NCI-H748 (cell line): ENCODE measurements around the gene LRRK1.

ENCODE experiments used
- DNase-seq: peaks from one replicate; lab custom pipeline; 2025; ENCODE audit not compliant: unreplicated experiment; lab: John Stamatoyannopoulos, UW

The LRRK1 gene

GRCh38 chr15:101052681-101053121 lies 133.5 kb downstream of the LRRK1 start:
- DNase-seq = no peak

- no peak for DNase-seq
Observed at GRCh38 chr15:101053261-101053660, 134.1 kb downstream of the LRRK1 start.

- no peak for DNase-seq
Observed at GRCh38 chr15:101054116-101054515, 135.0 kb downstream of the LRRK1 start.

- no peak for DNase-seq
Observed at GRCh38 chr15:101054991-101055390, 135.8 kb downstream of the LRRK1 start.

- no peak for DNase-seq
Observed at GRCh38 chr15:101055411-101055810, 136.3 kb downstream of the LRRK1 start.

GRCh38 chr15:101056366-101057334 lies 137.5 kb downstream of the LRRK1 start:
- DNase-seq = no peak

- DNase-seq = no peak
Observed at GRCh38 chr15:101057841-101058407, 138.8 kb downstream of the LRRK1 start.

GRCh38 chr15:101058735-101059134 lies 139.6 kb downstream of the LRRK1 start:
- DNase-seq = no peak

GRCh38 chr15:101059381-101060341 lies 140.5 kb downstream of the LRRK1 start:
- no peak for DNase-seq

- no peak for DNase-seq
Observed at GRCh38 chr15:101060576-101061551, 141.7 kb downstream of the LRRK1 start.

- no peak for DNase-seq
Observed at GRCh38 chr15:101062063-101062462, 142.9 kb downstream of the LRRK1 start.

GRCh38 chr15:101062471-101063171 lies 143.5 kb downstream of the LRRK1 start:
- DNase-seq = no peak

- DNase-seq = no peak
Observed at GRCh38 chr15:101063212-101063611, 144.1 kb downstream of the LRRK1 start.

GRCh38 chr15:101063891-101064794 lies 145.0 kb downstream of the LRRK1 start:
- no peak for DNase-seq

- DNase-seq = no peak
Observed at GRCh38 chr15:101064795-101065569, 145.8 kb downstream of the LRRK1 start.

- DNase-seq = no peak
Observed at GRCh38 chr15:101065570-101066221, 146.5 kb downstream of the LRRK1 start.
